ENCODE results near the gene NCOR2.

NCOR2 gene

GRCh38 chr12:124601706-124602105 is 34.3 kb upstream of the NCOR2 start:
- Histone ChIP-seq H3K4me1 (ENCODE audit: control insufficient read depth in 5 of 5, insufficient read depth in 5 of 5, low read length in 5 of 5) (peaks cover 0 to 9% (median 0%) of the 10 kb centered on the region in 5 donors), H3K9me3 (ENCODE audit: control insufficient read depth in 5 of 5, low read length in 5 of 5) (peaks cover 0 to 4% (median 0%) of the 10 kb centered on the region in 5 donors), H3K4me3 (ENCODE audit: low read depth in 1 of 5, low read length in 5 of 5) (no peak overlapping the region), H3K27ac (ENCODE audit: low read depth, low read length) (no peak overlapping the region), H3K27me3 (ENCODE audit: control insufficient read depth in 5 of 5, insufficient read depth in 4 of 5, low read length in 5 of 5) (no peaks in the 10 kb centered on the region), H3K9ac (ENCODE audit: low read length in 5 of 5) (no peak overlapping the region), H3K36me3 (ENCODE audit: control insufficient read depth in 5 of 5, insufficient read depth in 5 of 5, low read length in 5 of 5) (no peaks in the 10 kb centered on the region)

GRCh38 chr12:124599074-124599999 is 31.9 kb upstream of the NCOR2 start:
- Histone ChIP-seq H3K9ac (ENCODE audit: low read length in 5 of 5) (no peak overlapping the region), H3K4me1 (ENCODE audit: control insufficient read depth in 5 of 5, insufficient read depth in 5 of 5, low read length in 5 of 5) (peaks cover 0 to 9% (median 0%) of the 10 kb centered on the region in 5 donors), H3K27me3 (ENCODE audit: control insufficient read depth in 5 of 5, insufficient read depth in 4 of 5, low read length in 5 of 5) (no peaks in the 10 kb centered on the region)

GRCh38 chr12:124597041-124597440 is 29.6 kb upstream of the NCOR2 start:
- no peaks in the 10 kb centered on the region for H3K36me3 ChIP-seq (ENCODE audit: control insufficient read depth in 5 of 5, insufficient read depth in 5 of 5, low read length in 5 of 5)
- no peak overlapping the region for H3K4me3 ChIP-seq (ENCODE audit: low read depth in 1 of 5, low read length in 5 of 5)
- no peaks in the 10 kb centered on the region for H3K9me3 ChIP-seq (ENCODE audit: control insufficient read depth in 5 of 5, low read length in 5 of 5)
- H3K9ac ChIP-seq (ENCODE audit: low read length in 5 of 5): no peak overlapping the region
- H3K4me1 ChIP-seq (ENCODE audit: control insufficient read depth in 5 of 5, insufficient read depth in 5 of 5, low read length in 5 of 5): peaks cover 0 to 14% (median 6%) of the 10 kb centered on the region in 5 donors
- no peak overlapping the region for H3K27ac ChIP-seq (ENCODE audit: low read depth, low read length)
- no peaks in the 10 kb centered on the region for H3K27me3 ChIP-seq (ENCODE audit: control insufficient read depth in 5 of 5, insufficient read depth in 4 of 5, low read length in 5 of 5)

More at GRCh38 chr12:124599074-124599999, 31.9 kb upstream of the NCOR2 start:
- Histone ChIP-seq H3K9me3 (ENCODE audit: control insufficient read depth in 5 of 5, low read length in 5 of 5) (no peaks in the 10 kb centered on the region), H3K27ac (ENCODE audit: low read depth, low read length) (no peak overlapping the region), H3K36me3 (ENCODE audit: control insufficient read depth in 5 of 5, insufficient read depth in 5 of 5, low read length in 5 of 5) (no peaks in the 10 kb centered on the region), H3K4me3 (ENCODE audit: low read depth in 1 of 5, low read length in 5 of 5) (no peak overlapping the region)

- Histone ChIP-seq H3K36me3 (ENCODE audit: control insufficient read depth in 5 of 5, insufficient read depth in 5 of 5, low read length in 5 of 5) (no peaks in the 10 kb centered on the region), H3K27me3 (ENCODE audit: control insufficient read depth in 5 of 5, insufficient read depth in 4 of 5, low read length in 5 of 5) (no peaks in the 10 kb centered on the region), H3K9me3 (ENCODE audit: control insufficient read depth in 5 of 5, low read length in 5 of 5) (no peaks in the 10 kb centered on the region), H3K9ac (ENCODE audit: low read length in 5 of 5) (no peak overlapping the region), H3K4me1 (ENCODE audit: control insufficient read depth in 5 of 5, insufficient read depth in 5 of 5, low read length in 5 of 5) (peaks cover 0 to 20% (median 6%) of the 10 kb centered on the region in 5 donors), H3K27ac (ENCODE audit: low read depth, low read length) (no peak overlapping the region), H3K4me3 (ENCODE audit: low read depth in 1 of 5, low read length in 5 of 5) (no peak overlapping the region)
Measured at GRCh38 chr12:124595444-124595843, 28.0 kb upstream of the NCOR2 start.

GRCh38 chr12:124594851-124595250 is 27.4 kb upstream of the NCOR2 start:
- no peak overlapping the region for H3K9ac ChIP-seq (ENCODE audit: low read length in 5 of 5)
- H3K9me3 ChIP-seq (ENCODE audit: control insufficient read depth in 5 of 5, low read length in 5 of 5): no peaks in the 10 kb centered on the region
- no peak overlapping the region for H3K4me3 ChIP-seq (ENCODE audit: low read depth in 1 of 5, low read length in 5 of 5)
- H3K4me1 ChIP-seq (ENCODE audit: control insufficient read depth in 5 of 5, insufficient read depth in 5 of 5, low read length in 5 of 5): peaks cover 0 to 20% (median 6%) of the 10 kb centered on the region in 5 donors
- no peaks in the 10 kb centered on the region for H3K36me3 ChIP-seq (ENCODE audit: control insufficient read depth in 5 of 5, insufficient read depth in 5 of 5, low read length in 5 of 5)
- H3K27me3 ChIP-seq (ENCODE audit: control insufficient read depth in 5 of 5, insufficient read depth in 4 of 5, low read length in 5 of 5): no peaks in the 10 kb centered on the region
- no peak overlapping the region for H3K27ac ChIP-seq (ENCODE audit: low read depth, low read length)

GRCh38 chr12:124593851-124594401 is 26.5 kb upstream of the NCOR2 start:
- Histone ChIP-seq H3K9me3 (ENCODE audit: control insufficient read depth in 5 of 5, low read length in 5 of 5) (no peaks in the 10 kb centered on the region), H3K4me3 (ENCODE audit: low read depth in 1 of 5, low read length in 5 of 5) (no peak overlapping the region), H3K27me3 (ENCODE audit: control insufficient read depth in 5 of 5, insufficient read depth in 4 of 5, low read length in 5 of 5) (no peaks in the 10 kb centered on the region), H3K36me3 (ENCODE audit: control insufficient read depth in 5 of 5, insufficient read depth in 5 of 5, low read length in 5 of 5) (no peaks in the 10 kb centered on the region), H3K27ac (ENCODE audit: low read depth, low read length) (no peak overlapping the region), H3K9ac (ENCODE audit: low read length in 5 of 5) (no peak overlapping the region), H3K4me1 (ENCODE audit: control insufficient read depth in 5 of 5, insufficient read depth in 5 of 5, low read length in 5 of 5) (peaks cover 0 to 27% (median 13%) of the 10 kb centered on the region in 5 donors)

- no peaks in the 10 kb centered on the region for H3K27me3 ChIP-seq (ENCODE audit: control insufficient read depth in 5 of 5, insufficient read depth in 4 of 5, low read length in 5 of 5)
- H3K27ac ChIP-seq (ENCODE audit: low read depth, low read length): no peak overlapping the region
- no peaks in the 10 kb centered on the region for H3K9me3 ChIP-seq (ENCODE audit: control insufficient read depth in 5 of 5, low read length in 5 of 5)
- H3K9ac ChIP-seq (ENCODE audit: low read length in 5 of 5): no peak overlapping the region
- no peak overlapping the region for H3K4me3 ChIP-seq (ENCODE audit: low read depth in 1 of 5, low read length in 5 of 5)
- peaks cover 0 to 33% (median 20%) of the 10 kb centered on the region in 5 donors for H3K4me1 ChIP-seq (ENCODE audit: control insufficient read depth in 5 of 5, insufficient read depth in 5 of 5, low read length in 5 of 5)
- H3K36me3 ChIP-seq (ENCODE audit: control insufficient read depth in 5 of 5, insufficient read depth in 5 of 5, low read length in 5 of 5): no peaks in the 10 kb centered on the region
Measured at GRCh38 chr12:124593176-124593575, 25.8 kb upstream of the NCOR2 start.

GRCh38 chr12:124592481-124593160 is 25.2 kb upstream of the NCOR2 start:
- no peaks in the 10 kb centered on the region for H3K9me3 ChIP-seq (ENCODE audit: control insufficient read depth in 5 of 5, low read length in 5 of 5)
- H3K36me3 ChIP-seq (ENCODE audit: control insufficient read depth in 5 of 5, insufficient read depth in 5 of 5, low read length in 5 of 5): no peaks in the 10 kb centered on the region
- H3K4me1 ChIP-seq (ENCODE audit: control insufficient read depth in 5 of 5, insufficient read depth in 5 of 5, low read length in 5 of 5): peaks cover 0 to 33% (median 20%) of the 10 kb centered on the region in 5 donors
- H3K27me3 ChIP-seq (ENCODE audit: control insufficient read depth in 5 of 5, insufficient read depth in 4 of 5, low read length in 5 of 5): no peaks in the 10 kb centered on the region
- H3K27ac ChIP-seq (ENCODE audit: low read depth, low read length): no peak overlapping the region
- H3K9ac ChIP-seq (ENCODE audit: low read length in 5 of 5): no peak overlapping the region
- H3K4me3 ChIP-seq (ENCODE audit: low read depth in 1 of 5, low read length in 5 of 5): no peak overlapping the region

- no peaks in the 10 kb centered on the region for H3K9me3 ChIP-seq (ENCODE audit: control insufficient read depth in 5 of 5, low read length in 5 of 5)
- peaks cover 0 to 33% (median 20%) of the 10 kb centered on the region in 5 donors for H3K4me1 ChIP-seq (ENCODE audit: control insufficient read depth in 5 of 5, insufficient read depth in 5 of 5, low read length in 5 of 5)
- H3K36me3 ChIP-seq (ENCODE audit: control insufficient read depth in 5 of 5, insufficient read depth in 5 of 5, low read length in 5 of 5): no peaks in the 10 kb centered on the region
- H3K27ac ChIP-seq (ENCODE audit: low read depth, low read length): no peak overlapping the region
- no peak overlapping the region for H3K4me3 ChIP-seq (ENCODE audit: low read depth in 1 of 5, low read length in 5 of 5)
- no peaks in the 10 kb centered on the region for H3K27me3 ChIP-seq (ENCODE audit: control insufficient read depth in 5 of 5, insufficient read depth in 4 of 5, low read length in 5 of 5)
- H3K9ac ChIP-seq (ENCODE audit: low read length in 5 of 5): no peak overlapping the region
Measured at GRCh38 chr12:124592050-124592449, 24.6 kb upstream of the NCOR2 start.

- Histone ChIP-seq H3K4me3 (ENCODE audit: low read depth in 1 of 5, low read length in 5 of 5) (no peak overlapping the region), H3K36me3 (ENCODE audit: control insufficient read depth in 5 of 5, insufficient read depth in 5 of 5, low read length in 5 of 5) (no peaks in the 10 kb centered on the region), H3K9ac (ENCODE audit: low read length in 5 of 5) (no peak overlapping the region), H3K27me3 (ENCODE audit: control insufficient read depth in 5 of 5, insufficient read depth in 4 of 5, low read length in 5 of 5) (no peaks in the 10 kb centered on the region), H3K4me1 (ENCODE audit: control insufficient read depth in 5 of 5, insufficient read depth in 5 of 5, low read length in 5 of 5) (peaks cover 0 to 33% (median 20%) of the 10 kb centered on the region in 5 donors), H3K9me3 (ENCODE audit: control insufficient read depth in 5 of 5, low read length in 5 of 5) (no peaks in the 10 kb centered on the region), H3K27ac (ENCODE audit: low read depth, low read length) (no peak overlapping the region)
Measured at GRCh38 chr12:124590447-124590846, 23.0 kb upstream of the NCOR2 start.
